EL (cell line): ENCODE results near the gene VDR.

Experiments used
- DNase-seq: peaks from one replicate; pipeline ENCODE4 v3.0.0-alpha.2; 2016

VDR gene

GRCh38 chr12:47864646-47865235 is 40.1 kb downstream of the VDR start:
- no peak for DNase-seq

GRCh38 chr12:47863985-47864384 is 40.8 kb downstream of the VDR start:
- DNase-seq, result no peak

GRCh38 chr12:47863467-47863866 is 41.3 kb downstream of the VDR start:
- DNase-seq, result no peak

DNA sequence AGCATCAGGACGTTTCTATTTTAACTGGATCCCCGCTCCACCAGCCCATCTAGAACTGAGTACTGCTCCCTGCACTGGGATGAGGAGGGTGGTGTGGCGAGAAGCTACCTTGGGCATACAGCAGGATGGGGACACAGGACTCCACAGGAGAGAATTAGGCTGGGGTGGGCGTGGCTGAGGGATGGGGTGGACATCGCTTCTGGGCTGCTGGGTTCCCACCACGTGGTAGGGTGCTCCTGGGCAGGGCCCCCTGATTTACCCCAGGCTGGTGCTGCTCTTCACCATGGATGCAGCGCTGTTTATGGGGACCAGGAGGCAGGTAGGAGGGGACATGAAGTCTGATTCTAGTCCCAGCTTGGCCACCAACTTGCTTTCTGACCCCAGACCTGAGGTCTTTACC is 41.9 kb downstream of the VDR start:
- no peak for DNase-seq

GRCh38 chr12:47862167-47862750 is 42.5 kb downstream of the VDR start:
- DNase-seq, result no peak

- DNase-seq, result no peak
Observed at GRCh38 chr12:47860873-47861272, 43.9 kb downstream of the VDR start.

DNA sequence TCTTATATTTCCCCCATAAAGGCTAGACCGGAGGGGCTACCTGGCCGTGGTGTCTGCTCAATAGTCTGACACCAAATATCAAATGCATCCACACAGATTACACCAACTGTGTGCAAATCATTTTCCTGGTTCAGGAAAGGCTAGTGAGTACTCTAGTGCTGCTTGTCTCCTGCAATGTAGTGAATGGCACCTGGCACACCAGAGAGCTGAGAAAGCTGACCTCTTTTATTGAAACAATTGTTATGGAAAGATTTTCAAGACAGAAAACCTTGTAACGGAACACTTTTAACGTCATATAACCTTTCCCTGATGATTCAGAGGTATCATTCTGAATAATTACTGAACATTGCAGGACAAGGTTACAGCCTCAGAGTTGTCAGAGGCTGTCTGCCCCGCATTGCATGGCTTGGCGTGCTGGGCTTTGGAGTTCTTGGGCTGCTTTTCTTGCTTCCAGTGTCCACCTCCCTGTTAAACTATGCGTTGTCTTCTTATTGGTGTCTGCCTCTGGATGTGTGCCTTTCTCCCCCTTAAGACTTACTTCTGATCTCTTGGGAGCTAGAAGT is 44.4 kb downstream of the VDR start:
- no peak for DNase-seq

- DNase-seq, result no peak
Observed at GRCh38 chr12:47858511-47859266, 46.1 kb downstream of the VDR start.

- no peak for DNase-seq
Observed at GRCh38 chr12:47856721-47857575, 47.8 kb downstream of the VDR start.

GRCh38 chr12:47856094-47856493 is 48.7 kb downstream of the VDR start:
- no peak for DNase-seq

DNA sequence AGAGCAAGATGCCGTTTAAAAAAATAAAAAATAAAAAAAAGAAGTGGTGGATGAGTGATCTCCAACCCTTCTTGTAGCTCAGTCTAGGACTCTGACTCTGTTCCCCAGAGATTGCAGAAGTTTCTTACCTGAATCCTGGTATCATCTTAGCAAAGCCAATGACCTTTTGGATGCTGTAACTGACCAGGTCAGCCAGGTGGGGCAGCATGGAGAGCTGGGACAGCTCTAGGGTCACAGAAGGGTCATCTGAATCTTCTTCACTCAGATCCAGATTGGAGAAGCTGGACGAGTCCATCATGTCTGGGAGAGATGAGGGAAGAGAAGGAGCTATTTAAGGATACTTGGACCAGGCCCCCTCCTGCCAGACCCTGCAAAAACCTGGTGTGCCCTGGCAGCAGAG is 49.3 kb downstream of the VDR start:
- no peak for DNase-seq

DNA sequence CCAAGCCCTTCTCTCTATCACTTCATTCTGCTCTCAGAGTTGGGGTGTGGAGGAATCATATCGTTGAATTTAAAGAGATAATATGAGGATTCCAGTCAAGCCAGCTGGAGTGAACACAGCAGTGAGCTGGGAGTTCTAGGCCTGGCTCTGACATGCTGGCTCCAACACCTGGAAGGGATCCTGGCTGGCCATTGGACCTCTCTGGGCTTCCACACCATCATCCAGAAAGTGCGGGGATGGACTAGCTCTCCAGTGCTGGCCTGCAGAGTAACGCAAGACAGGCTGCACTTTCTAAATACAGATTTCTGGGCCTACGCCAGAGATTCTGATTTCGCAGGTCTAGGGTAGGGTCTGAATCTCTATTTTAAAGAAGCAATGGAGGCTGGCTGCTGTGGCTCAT is 50.3 kb downstream of the VDR start:
- no peak for DNase-seq

- no peak for DNase-seq
Observed at GRCh38 chr12:47852096-47852571, 52.7 kb downstream of the VDR start.

DNA sequence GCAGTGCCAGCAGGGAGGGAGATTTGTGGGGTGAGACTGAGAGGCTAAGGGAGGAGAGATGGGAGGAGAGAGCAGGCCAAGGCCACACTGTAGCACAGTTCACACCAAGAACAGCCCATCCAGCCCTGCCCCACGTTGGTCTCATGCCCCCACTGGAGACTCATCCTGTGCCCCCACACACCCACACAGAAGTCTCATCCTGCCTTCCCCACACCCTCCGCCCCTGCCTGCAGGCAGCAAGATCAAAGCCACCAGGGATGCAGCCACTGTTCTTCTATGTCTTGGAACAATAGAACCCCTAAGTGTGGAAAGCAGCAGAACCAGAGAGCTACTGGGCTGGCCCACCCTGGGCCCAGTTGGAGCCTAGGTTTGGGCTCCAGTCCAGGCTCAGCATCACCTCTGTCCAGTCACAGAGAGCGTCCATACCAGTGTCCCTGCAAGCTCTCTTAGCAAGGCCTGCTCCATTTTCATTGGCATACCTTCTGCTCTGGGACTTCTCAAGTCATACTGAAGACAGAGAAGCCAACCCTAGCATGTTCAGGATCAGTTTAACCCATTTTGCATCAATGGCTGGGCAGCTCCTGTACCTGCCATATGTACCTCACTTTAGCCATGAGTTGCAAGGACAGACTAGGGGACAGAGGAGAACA is 53.4 kb downstream of the VDR start:
- no peak for DNase-seq

GRCh38 chr12:47850153-47851084 is 54.4 kb downstream of the VDR start:
- DNase-seq, result no peak

GRCh38 chr12:47849261-47849660 is 55.5 kb downstream of the VDR start:
- DNase-seq, result no peak

DNA sequence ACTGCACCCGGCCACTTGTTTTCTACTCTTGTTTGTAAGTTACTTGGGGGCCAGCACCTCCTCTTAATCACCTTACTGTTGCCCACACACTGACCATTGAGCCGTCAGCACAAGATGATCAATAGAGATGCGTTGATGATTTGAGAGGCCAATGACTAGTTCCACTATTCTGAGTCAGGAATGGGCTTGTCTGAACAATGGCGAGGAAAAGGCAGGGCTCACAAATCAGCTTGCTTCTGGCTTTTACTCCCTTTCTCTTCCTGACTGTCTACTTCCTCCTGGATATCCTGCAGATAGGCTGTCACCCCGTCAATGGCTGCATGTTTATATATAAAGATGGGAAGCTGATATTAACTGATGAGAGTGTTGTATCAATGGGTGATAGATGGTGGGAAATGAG is 55.9 kb downstream of the VDR start:
- DNase-seq, result no peak

DNA sequence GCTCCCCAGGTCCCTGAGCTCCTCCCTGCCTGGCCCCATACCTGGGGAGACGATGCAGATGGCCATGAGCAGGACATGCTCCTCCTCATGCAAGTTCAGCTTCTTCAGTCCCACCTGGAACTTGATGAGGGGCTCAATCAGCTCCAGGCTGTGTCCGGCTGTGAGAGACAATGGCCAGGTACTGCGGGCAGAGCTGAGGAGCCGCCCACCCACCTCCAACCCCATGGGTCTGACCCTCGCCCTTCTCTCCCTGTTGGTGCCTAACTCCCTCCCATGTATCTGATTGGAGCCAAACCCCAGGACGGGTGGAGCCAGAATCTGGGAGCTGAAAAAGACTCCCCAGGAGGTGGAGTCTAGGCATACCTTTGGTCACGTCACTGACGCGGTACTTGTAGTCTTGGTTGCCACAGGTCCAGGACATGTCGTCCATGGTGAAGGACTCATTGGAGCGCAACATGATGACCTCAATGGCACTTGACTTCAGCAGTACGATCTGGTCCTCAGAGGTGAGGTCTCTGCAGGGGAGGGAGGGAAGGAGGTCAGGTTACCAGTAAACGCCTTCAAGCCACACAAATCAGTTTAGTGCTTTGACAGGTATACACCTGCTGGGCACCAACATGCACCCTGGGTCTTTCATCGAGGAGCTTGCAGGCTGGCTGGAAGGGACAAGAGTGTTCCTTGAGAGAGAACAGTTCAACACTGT is 58.3 kb downstream of the VDR start:
- no peak for DNase-seq

GRCh38 chr12:47845081-47845480 is 59.7 kb downstream of the VDR start:
- DNase-seq, result no peak

- DNase-seq, result no peak
Observed at GRCh38 chr12:47844264-47845019, 60.4 kb downstream of the VDR start.
